ENCODE measurements around the gene LAT. TPM values are rescaled to one million over a fixed set of nuclear protein-coding genes. Genes with fewer than 3 reads are reported as not detected.

The LAT gene
- total and polyA plus RNA-seq, 2 of the 13 experiments (the other 11 are each of a cell fraction or from before 2014, with no cell fraction given), result 2.0 to 3.0 TPM

DNA sequence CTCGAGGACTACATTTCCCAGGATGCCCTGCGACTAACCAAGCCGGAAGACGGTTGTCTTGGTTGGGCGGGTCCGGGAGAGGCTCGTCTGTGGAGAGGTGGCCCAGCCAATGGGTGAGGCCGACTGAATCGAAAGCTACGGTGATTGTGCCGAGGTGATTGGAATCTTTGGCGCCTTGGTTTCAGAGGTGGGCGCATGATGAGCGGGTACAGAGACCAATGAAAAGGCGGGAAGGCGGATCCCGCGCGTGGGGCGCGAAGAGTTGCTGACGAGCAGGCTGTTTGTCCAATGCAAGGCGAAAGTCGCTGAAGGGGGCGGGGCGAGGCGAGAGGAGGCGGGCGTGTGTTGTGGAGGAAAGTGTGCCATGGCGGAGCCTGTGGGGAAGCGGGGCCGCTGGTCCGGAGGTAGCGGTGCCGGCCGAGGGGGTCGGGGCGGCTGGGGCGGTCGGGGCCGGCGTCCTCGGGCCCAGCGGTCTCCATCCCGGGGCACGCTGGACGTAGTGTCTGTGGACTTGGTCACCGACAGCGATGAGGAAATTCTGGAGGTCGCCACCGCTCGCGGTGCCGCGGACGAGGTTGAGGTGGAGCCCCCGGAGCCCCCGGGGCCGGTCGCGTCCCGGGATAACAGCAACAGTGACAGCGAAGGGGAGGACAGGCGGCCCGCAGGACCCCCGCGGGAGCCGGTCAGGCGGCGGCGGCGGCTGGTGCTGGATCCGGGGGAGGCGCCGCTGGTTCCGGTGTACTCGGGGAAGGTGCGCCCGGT is 34.0 kb upstream of the LAT start, which contains the start of gene NFATC2IP (continued):
- TF ChIP-seq ZNF101 (CRISPR knock-in tag; IDR thresholded peaks at IDR 0.05; ENCODE audit: borderline replicate concordance, low read depth), result no peak
- peak; percentile 86; the same call in 1 of the 2 replicates for TF ChIP-seq ZNF782 (CRISPR knock-in tag; IDR thresholded peaks at IDR 0.05; ENCODE audit: borderline replicate concordance)
- TF ChIP-seq RXRA (CRISPR knock-in tag; IDR thresholded peaks at IDR 0.05), result no peak
- TF ChIP-seq HNF4A (CRISPR knock-in tag; IDR thresholded peaks at IDR 0.05), result no peak
- TF ChIP-seq ZKSCAN1 (IDR thresholded peaks at IDR 0.05; ENCODE audit: low read length), result no peak
- no peak for TF ChIP-seq SNAI1 (CRISPR knock-in tag; IDR thresholded peaks at IDR 0.05; ENCODE audit: borderline replicate concordance)
- no peak for TF ChIP-seq ZSCAN30 (CRISPR knock-in tag; IDR thresholded peaks at IDR 0.05)
- peak; percentile 85; the same call in 1 of the 2 replicates for TF ChIP-seq KLF11 (CRISPR knock-in tag; IDR thresholded peaks at IDR 0.05)
- TF ChIP-seq ZNF274 (CRISPR knock-in tag; IDR thresholded peaks at IDR 0.05), result no peak
- TF ChIP-seq ZNF660 (CRISPR knock-in tag; IDR thresholded peaks at IDR 0.05; ENCODE audit: borderline replicate concordance, low read depth), result no peak
- TF ChIP-seq, protein P1, sequence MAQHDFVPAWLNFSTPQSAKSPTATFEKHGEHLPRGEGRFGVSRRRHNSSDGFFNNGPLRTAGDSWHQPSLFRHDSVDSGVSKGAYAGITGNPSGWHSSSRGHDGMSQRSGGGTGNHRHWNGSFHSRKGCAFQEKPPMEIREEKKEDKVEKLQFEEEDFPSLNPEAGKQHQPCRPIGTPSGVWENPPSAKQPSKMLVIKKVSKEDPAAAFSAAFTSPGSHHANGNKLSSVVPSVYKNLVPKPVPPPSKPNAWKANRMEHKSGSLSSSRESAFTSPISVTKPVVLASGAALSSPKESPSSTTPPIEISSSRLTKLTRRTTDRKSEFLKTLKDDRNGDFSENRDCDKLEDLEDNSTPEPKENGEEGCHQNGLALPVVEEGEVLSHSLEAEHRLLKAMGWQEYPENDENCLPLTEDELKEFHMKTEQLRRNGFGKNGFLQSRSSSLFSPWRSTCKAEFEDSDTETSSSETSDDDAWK (CRISPR knock-in tag; IDR thresholded peaks at IDR 0.05), result no peak
- TF ChIP-seq, protein P2, sequence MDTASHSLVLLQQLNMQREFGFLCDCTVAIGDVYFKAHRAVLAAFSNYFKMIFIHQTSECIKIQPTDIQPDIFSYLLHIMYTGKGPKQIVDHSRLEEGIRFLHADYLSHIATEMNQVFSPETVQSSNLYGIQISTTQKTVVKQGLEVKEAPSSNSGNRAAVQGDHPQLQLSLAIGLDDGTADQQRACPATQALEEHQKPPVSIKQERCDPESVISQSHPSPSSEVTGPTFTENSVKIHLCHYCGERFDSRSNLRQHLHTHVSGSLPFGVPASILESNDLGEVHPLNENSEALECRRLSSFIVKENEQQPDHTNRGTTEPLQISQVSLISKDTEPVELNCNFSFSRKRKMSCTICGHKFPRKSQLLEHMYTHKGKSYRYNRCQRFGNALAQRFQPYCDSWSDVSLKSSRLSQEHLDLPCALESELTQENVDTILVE (CRISPR knock-in tag; IDR thresholded peaks at IDR 0.05), result no peak; the same call in 1 of the 2 replicates
- TF ChIP-seq CREM (IDR thresholded peaks at IDR 0.05), result peak; percentile 96
- no peak; the same call in 1 of the 2 replicates for TF ChIP-seq CREM (CRISPR knock-in tag; IDR thresholded peaks at IDR 0.05)
- TF ChIP-seq, protein P3, sequence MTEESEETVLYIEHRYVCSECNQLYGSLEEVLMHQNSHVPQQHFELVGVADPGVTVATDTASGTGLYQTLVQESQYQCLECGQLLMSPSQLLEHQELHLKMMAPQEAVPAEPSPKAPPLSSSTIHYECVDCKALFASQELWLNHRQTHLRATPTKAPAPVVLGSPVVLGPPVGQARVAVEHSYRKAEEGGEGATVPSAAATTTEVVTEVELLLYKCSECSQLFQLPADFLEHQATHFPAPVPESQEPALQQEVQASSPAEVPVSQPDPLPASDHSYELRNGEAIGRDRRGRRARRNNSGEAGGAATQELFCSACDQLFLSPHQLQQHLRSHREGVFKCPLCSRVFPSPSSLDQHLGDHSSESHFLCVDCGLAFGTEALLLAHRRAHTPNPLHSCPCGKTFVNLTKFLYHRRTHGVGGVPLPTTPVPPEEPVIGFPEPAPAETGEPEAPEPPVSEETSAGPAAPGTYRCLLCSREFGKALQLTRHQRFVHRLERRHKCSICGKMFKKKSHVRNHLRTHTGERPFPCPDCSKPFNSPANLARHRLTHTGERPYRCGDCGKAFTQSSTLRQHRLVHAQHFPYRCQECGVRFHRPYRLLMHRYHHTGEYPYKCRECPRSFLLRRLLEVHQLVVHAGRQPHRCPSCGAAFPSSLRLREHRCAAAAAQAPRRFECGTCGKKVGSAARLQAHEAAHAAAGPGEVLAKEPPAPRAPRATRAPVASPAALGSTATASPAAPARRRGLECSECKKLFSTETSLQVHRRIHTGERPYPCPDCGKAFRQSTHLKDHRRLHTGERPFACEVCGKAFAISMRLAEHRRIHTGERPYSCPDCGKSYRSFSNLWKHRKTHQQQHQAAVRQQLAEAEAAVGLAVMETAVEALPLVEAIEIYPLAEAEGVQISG (CRISPR knock-in tag; IDR thresholded peaks at IDR 0.05), result peak; percentile 97
- TF ChIP-seq, protein P4, sequence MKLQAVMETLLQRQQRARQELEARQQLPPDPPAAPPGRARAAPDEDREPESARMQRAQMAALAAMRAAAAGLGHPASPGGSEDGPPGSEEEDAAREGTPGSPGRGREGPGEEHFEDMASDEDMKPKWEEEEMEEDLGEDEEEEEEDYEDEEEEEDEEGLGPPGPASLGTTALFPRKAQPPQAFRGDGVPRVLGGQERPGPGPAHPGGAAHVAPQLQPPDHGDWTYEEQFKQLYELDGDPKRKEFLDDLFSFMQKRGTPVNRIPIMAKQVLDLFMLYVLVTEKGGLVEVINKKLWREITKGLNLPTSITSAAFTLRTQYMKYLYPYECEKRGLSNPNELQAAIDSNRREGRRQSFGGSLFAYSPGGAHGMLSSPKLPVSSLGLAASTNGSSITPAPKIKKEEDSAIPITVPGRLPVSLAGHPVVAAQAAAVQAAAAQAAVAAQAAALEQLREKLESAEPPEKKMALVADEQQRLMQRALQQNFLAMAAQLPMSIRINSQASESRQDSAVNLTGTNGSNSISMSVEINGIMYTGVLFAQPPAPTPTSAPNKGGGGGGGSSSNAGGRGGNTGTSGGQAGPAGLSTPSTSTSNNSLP (IDR thresholded peaks at IDR 0.05; ENCODE audit: low read depth, low read length), result peak; percentile 65; the same call in 1 of the 2 replicates
- TF ChIP-seq NFIC (IDR thresholded peaks at IDR 0.05; ENCODE audit: low read length), result no peak
- peak; percentile 2; the same call in 1 of the 2 replicates for TF ChIP-seq RARA (CRISPR knock-in tag; IDR thresholded peaks at IDR 0.05)
- TF ChIP-seq GATA4 (IDR thresholded peaks at IDR 0.05; ENCODE audit: borderline replicate concordance, low read depth), result no peak
- peak; percentile 89; the same call in 1 of the 2 replicates for TF ChIP-seq ZNF749 (CRISPR knock-in tag; IDR thresholded peaks at IDR 0.05; ENCODE audit: borderline replicate concordance)
- peak; percentile 76 for TF ChIP-seq KAT8 (CRISPR knock-in tag; IDR thresholded peaks at IDR 0.05)
- TF ChIP-seq ZFY (CRISPR knock-in tag; IDR thresholded peaks at IDR 0.05), result no peak; the same call in 1 of the 2 replicates
- no peak for TF ChIP-seq ZNF7 (CRISPR knock-in tag; IDR thresholded peaks at IDR 0.05)

Measured in HepG2 (cell line).